HG03565 (cell line): ENCODE results near the gene CLIC2.

Experiments used
- ATAC-seq: cut with Tn5 transposase; IDR thresholded peaks from one replicate; pipeline ENCODE4 v1.9.1; 2021; ENCODE audit warnings: mild to moderate bottlenecking, moderate library complexity; ENCODE audit not compliant: unreplicated experiment

Gene CLIC2

GRCh38 chrX:155263854-155264628 lies 70.4 kb downstream of the CLIC2 start, which contains the start of gene RAB39B:
Gene RAB39B (minus strand): TSS chrX:155264491. CDS start chrX:155264288, 203 bp downstream.
- peak; percentile 80 for ATAC-seq

GRCh38 chrX:155262970-155263754 lies 71.3 kb downstream of the CLIC2 start:
- peak; percentile 30 for ATAC-seq

GRCh38 chrX:155259752-155260151 lies 74.7 kb downstream of the CLIC2 start:
- no peak for ATAC-seq

GRCh38 chrX:155251391-155251790 lies 83.0 kb downstream of the CLIC2 start:
- no peak for ATAC-seq

DNA sequence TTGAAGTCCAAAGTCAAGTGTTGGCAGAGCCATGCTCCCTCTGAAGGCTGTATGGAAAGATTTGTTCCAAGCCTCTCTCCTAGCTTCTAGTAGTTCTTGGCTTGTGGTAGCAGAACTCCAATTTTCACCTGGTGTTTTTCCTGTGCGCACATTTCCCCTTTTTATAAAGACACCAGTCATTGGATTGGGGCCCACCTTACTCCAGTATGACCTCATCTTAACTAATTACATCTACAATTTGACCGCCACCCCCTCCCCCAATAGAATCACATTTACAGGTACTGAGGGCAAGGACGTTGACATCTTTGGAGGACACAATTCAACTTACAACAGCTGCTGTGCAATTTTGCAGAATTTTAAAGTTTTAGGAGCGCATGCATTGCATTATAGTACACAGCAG lies 86.9 kb downstream of the CLIC2 start:
- ATAC-seq: no peak

DNA sequence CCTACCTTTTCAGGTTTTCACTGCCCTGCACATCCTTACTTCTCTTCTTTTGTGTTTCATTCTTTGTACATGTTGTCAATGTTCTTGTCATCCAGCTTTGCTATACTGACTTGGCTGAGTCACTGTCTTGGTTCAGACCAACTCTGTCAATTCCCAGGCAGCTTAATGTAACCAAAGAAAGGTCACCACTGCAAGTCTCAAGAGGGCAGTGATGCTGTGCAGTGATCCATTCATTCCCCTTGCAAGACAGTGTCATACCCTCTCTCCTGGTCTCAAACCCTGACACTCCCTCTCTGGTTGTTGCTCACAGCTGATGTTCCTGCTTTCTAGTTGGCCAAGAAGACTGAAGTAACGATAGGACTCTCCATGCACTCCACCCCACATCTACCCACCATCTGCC lies 87.7 kb downstream of the CLIC2 start:
- no peak for ATAC-seq

DNA sequence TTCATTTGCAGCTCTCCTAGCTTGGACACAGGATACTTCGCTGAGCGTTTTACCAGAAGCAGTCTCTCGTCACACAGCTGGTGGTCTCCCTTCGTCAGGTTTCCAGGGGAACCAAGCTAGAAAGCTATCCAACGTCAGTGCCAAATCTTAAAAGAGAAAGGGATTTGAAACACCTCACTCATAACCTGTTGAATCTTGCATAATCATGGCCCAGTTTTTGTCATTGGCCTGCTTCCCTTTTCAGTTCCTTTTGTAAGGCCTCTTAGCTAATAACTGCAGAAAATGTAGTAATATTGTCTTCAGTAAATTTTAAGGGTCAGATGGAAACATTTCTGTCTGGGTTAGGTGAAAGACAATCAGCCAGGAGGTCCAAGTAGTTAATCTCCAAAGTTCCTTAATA lies 92.1 kb downstream of the CLIC2 start:
- no peak for ATAC-seq

DNA sequence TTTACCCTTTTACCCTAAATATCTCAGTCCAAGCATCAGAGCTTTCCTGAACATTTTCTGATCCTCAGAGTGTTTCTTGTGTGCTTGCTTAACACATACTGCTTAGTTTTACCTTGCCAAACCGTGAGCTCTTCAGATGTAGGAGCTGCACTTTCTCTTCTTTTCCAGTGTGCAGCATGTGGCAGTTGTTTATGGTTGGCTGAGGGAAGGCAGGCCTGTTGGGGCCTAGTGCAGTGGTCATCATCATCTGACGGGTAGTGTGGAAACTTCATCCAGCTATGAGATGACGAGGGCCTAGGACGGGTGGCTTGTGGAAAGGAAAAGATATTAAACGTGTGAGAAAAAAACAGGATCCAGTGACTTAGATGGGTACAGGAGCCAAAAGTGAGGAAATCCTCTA lies 96.7 kb downstream of the CLIC2 start:
- ATAC-seq: no peak

DNA sequence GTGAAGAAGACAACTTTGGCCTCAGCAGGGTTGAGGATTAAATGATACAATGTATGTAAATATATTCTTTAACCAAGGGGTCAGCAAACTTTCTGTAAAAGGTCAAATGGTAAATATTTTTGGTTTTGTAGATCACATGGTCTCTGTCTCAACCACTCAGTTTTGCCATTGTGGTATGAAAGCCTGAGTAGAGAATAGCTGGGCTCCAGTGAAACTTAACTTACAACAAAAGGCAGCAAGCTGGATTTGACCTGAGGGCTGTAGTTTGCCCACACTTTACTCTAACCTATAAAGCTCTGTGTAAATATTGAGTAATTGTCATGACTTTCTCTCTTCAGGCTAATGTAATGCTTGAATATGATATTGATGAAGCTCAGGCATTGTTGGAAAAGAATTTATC lies 98.5 kb downstream of the CLIC2 start:
- ATAC-seq: no peak

- no peak for ATAC-seq
Measured at GRCh38 chrX:155231163-155231562, 103.3 kb downstream of the CLIC2 start.
